Right lobe of liver (tissue), 4 donors: ENCODE measurements around the gene OXTR.

ENCODE experiments used
- CTCF ChIP-seq, 4 donors: fragments of 200-600 bp in 3 of 4; fragments of 450-650 bp in 1 of 4; IDR thresholded peaks; one replicate each; pipeline versions ENCODE4 v1.5.1 to v1.8.0; 2016 to 2022; ENCODE audit warnings: antibody characterized with exemption in 4 of 4, mild to moderate bottlenecking in 2 of 4
- POLR2A ChIP-seq: fragments of 450-650 bp; IDR thresholded peaks from one replicate; pipeline ENCODE4 v1.6.1; 2017; ENCODE audit warnings: antibody characterized with exemption, mild to moderate bottlenecking
- donor health status: DM: no; HTN: no; CAD: no.
- donor health status: DM: no; HTN: no; CAD: no.
- donor health status: DM: no; HTN: yes; CAD: no.

GRCh38 chr3:8757551-8758518 is 11.6 kb downstream of the OXTR start:
- TF ChIP-seq CTCF (IDR thresholded peaks at IDR 0.05) (no peak), POLR2A (no peak)
